Loucy (cell line): ENCODE data around the gene FALEC.
"Not testable (repeated sequence)": the region's sequence is repeated elsewhere in the genome, so short reads cannot be mapped to it uniquely, and the experiment has no call there.

ENCODE experiments used
- H2AFZ ChIP-seq: fragments of 200-600 bp; sonication (generic); 2 replicates; pipeline ENCODE4 v1.6.0; 2016; ENCODE audit warnings: antibody characterized with exemption, mild to moderate bottlenecking, low read length, moderate library complexity
- H3F3A ChIP-seq: fragments of 200-600 bp; 2 replicates; pipeline ENCODE4 v1.6.0; 2016; ENCODE audit warnings: antibody characterized with exemption, low read depth, mild to moderate bottlenecking
- H3K27me3 ChIP-seq: fragments of 200-600 bp; sonication (generic); 2 replicates; pipeline ENCODE4 v1.6.1; 2014; ENCODE audit warnings: low read length, mild to moderate bottlenecking; ENCODE audit not compliant: insufficient read depth, poor library complexity, severe bottlenecking
- H3K36me3 ChIP-seq: fragments of 200-600 bp; sonication (generic); 2 replicates; pipeline ENCODE4 v1.6.1; 2016; ENCODE audit warnings: low read length; ENCODE audit not compliant: insufficient read depth
- H3K4me1 ChIP-seq: fragments of 200-600 bp; sonication (generic); 2 replicates; pipeline ENCODE4 v1.5.1; 2014; ENCODE audit warnings: low read length, mild to moderate bottlenecking; ENCODE audit not compliant: insufficient read depth, poor library complexity, severe bottlenecking
- H3K4me2 ChIP-seq: fragments of 200-600 bp; sonication (generic); 2 replicates; pipeline ENCODE4 v1.6.0; 2014; ENCODE audit warnings: antibody characterized with exemption, low read length, low read depth, mild to moderate bottlenecking; ENCODE audit not compliant: poor library complexity, severe bottlenecking
- H3K4me3 ChIP-seq: fragments of 200-600 bp; sonication (generic); 2 replicates; pipeline ENCODE4 v1.5.1; 2014; ENCODE audit warnings: low read length, mild to moderate bottlenecking, mixed read lengths; ENCODE audit not compliant: poor library complexity, severe bottlenecking
- H3K79me2 ChIP-seq: fragments of 200-600 bp; sonication (generic); 2 replicates; pipeline ENCODE4 v1.6.1; 2014; ENCODE audit warnings: low read length; ENCODE audit not compliant: insufficient read depth
- H3K9ac ChIP-seq: fragments of 200-600 bp; sonication (generic); 2 replicates; pipeline ENCODE4 v1.6.0; 2014; ENCODE audit warnings: mild to moderate bottlenecking, low read depth, low read length, moderate library complexity; ENCODE audit not compliant: poor library complexity, severe bottlenecking
- H3K9me2 ChIP-seq: fragments of 200-600 bp; sonication (generic); replicated peaks from 2 replicates; pipeline ENCODE4 v1.6.1; 2016; ENCODE audit warnings: low read depth, low read length, mixed read lengths
- H3K9me3 ChIP-seq: fragments of 200-600 bp; sonication (generic); 2 replicates; pipeline ENCODE4 v1.6.1; 2014; ENCODE audit warnings: mild to moderate bottlenecking, antibody characterized with exemption, low read length, low read depth; ENCODE audit not compliant: insufficient read depth
- H4K20me1 ChIP-seq: fragments of 200-600 bp; sonication (generic); 2 replicates; pipeline ENCODE4 v1.6.0; 2014; ENCODE audit warnings: antibody characterized with exemption, low read length, mild to moderate bottlenecking; ENCODE audit not compliant: insufficient read depth, poor library complexity, severe bottlenecking
- CTCF ChIP-seq: fragments of 200-600 bp; sonication (generic); conservative IDR thresholded peaks from 2 replicates; pipeline ENCODE4 v1.5.1; 2014; ENCODE audit warnings: mild to moderate bottlenecking, antibody characterized with exemption, low read length
- EZH2phosphoT487 ChIP-seq: fragments of 200-600 bp; IDR thresholded peaks from 2 replicates; pipeline ENCODE4 v1.6.1; 2018; ENCODE audit warnings: antibody characterized with exemption, mild to moderate bottlenecking, moderate library complexity, borderline replicate concordance

FALEC gene

GRCh38 chr1:150568594-150568966 is 53.0 kb downstream of the FALEC start:
- Histone ChIP-seq H3K36me3 (peaks cover 12% of the 10 kb centered on the region; the same call in 1 of the 2 replicates), H3F3A (no peaks in the 10 kb centered on the region; the same call in 1 of the 2 replicates), H3K79me2 (peaks cover 75% of the 10 kb centered on the region), H3K27me3 (no peaks in the 10 kb centered on the region), H4K20me1 (peaks cover 34% of the 10 kb centered on the region), H3K4me2 (no peak overlapping the region), H3K9me2 (no peaks in the 10 kb centered on the region), H2AFZ (no peak overlapping the region), H3K4me3 (no peak overlapping the region), H3K9ac (no peak overlapping the region), H3K4me1 (peaks cover 25% of the 10 kb centered on the region), H3K9me3 (no peaks in the 10 kb centered on the region)
- no peak for TF ChIP-seq EZH2phosphoT487
- no peak for TF ChIP-seq CTCF

GRCh38 chr1:150572918-150573647 is 57.5 kb downstream of the FALEC start:
- peaks cover 78% of the 10 kb centered on the region for H4K20me1 ChIP-seq
- H3F3A ChIP-seq, result no peaks in the 10 kb centered on the region; the same call in 1 of the 2 replicates
- peaks cover 97% of the 10 kb centered on the region for H3K79me2 ChIP-seq
- peaks cover 52% of the 10 kb centered on the region for H3K36me3 ChIP-seq
- H2AFZ ChIP-seq, result no peak overlapping the region
- no peak for TF ChIP-seq CTCF
- no peak for TF ChIP-seq EZH2phosphoT487
- H3K9me3 ChIP-seq, result no peaks in the 10 kb centered on the region
- H3K4me1 ChIP-seq, result peaks cover 52% of the 10 kb centered on the region
- H3K27me3 ChIP-seq, result peaks cover 3% of the 10 kb centered on the region
- H3K4me3 ChIP-seq, result peak overlapping the region; percentile 43
- peak overlapping the region; percentile 61 for H3K4me2 ChIP-seq
- H3K9me2 ChIP-seq, result no peaks in the 10 kb centered on the region
- H3K9ac ChIP-seq, result no peak overlapping the region

- not testable (repeated sequence) for H3F3A ChIP-seq
- peak overlapping the region; percentile 43 for H3K4me3 ChIP-seq
Measured at GRCh38 chr1:150573648-150574071, 58.1 kb downstream of the FALEC start.

More at GRCh38 chr1:150573648-150574071, 58.1 kb downstream of the FALEC start:
- Histone ChIP-seq H3K4me2 (peak overlapping the region; percentile 61), H4K20me1 (peaks cover 79% of the 10 kb centered on the region), H3K36me3 (peaks cover 52% of the 10 kb centered on the region), H3K4me1 (peaks cover 46% of the 10 kb centered on the region), H3K79me2 (peaks cover 97% of the 10 kb centered on the region)
- H3K9me3 ChIP-seq, H3K9ac ChIP-seq, H3K27me3 ChIP-seq, H3K9me2 ChIP-seq, H2AFZ ChIP-seq: not testable (repeated sequence)
